ENCODE data around the gene PDE7B. TPM values are rescaled to one million over a fixed set of nuclear protein-coding genes. Genes with fewer than 3 reads are reported as not detected.

PDE7B gene
- polyA plus RNA-seq, 1 of the 3 experiments (the other 2 are of a cell fraction) = 1.9 TPM

GRCh38 chr6:136136274-136136673, 284.8 kb downstream of the PDE7B start:
- Histone ChIP-seq H3K36me3 (replicated peaks in 1 of 2; ENCODE audit: control insufficient read depth in 1 of 2, insufficient read depth in 2 of 2, low read length in 1 of 2) (no peaks in the 10 kb centered on the region), H3K9me2 (no peaks in the 10 kb centered on the region), H3K4me2 (no peak overlapping the region), H3K4me1 (ENCODE audit: control insufficient read depth in 1 of 2, insufficient read depth in 2 of 2, low read depth in 1 of 2, low read length in 1 of 2) (peaks cover 0 to 1% of the 10 kb centered on the region in 2 experiments; a peak in 2 of 4 replicates), H4K20me1 (ENCODE audit: insufficient read depth) (no peaks in the 10 kb centered on the region), H3K79me2 (ENCODE audit: insufficient read depth) (no peaks in the 10 kb centered on the region), H3K9ac (no peak overlapping the region), H3K4me3 (ENCODE audit: low read depth in 2 of 2, low read length in 1 of 2) (no peak overlapping the region), H3K27me3 (ENCODE audit: insufficient read depth) (no peaks in the 10 kb centered on the region), H3K9me3 (no peaks in the 10 kb centered on the region), H3K27ac (ENCODE audit: low read depth in 2 of 2, low read length in 1 of 2) (no peak overlapping the region), H2AFZ (ENCODE audit: low read depth) (no peak overlapping the region), H3F3A (replicated peaks; ENCODE audit: insufficient read depth) (peaks cover 8% of the 10 kb centered on the region)
- ChIA-PET CTCF (no interaction called here), POLR2A (no interaction called here)
- WGBS (ENCODE audit: low lambda C conversion rate) = 90% methylated on average over 2 of the region's 2 CpGs
- no peak for DNase-seq
- TF ChIP-seq FOXJ3 (CRISPR knock-in tag; IDR thresholded peaks at IDR 0.05) = no peak
- TF ChIP-seq MEF2A (IDR thresholded peaks at IDR 0.05; ENCODE audit: borderline replicate concordance, low read depth) = no peak
- no peak for TF ChIP-seq RAD21 (IDR thresholded peaks at IDR 0.05; ENCODE audit: low read length)
- no peak for TF ChIP-seq MXI1 (IDR thresholded peaks at IDR 0.05; ENCODE audit: low read depth, low read length)
- no peak for TF ChIP-seq USF2 (IDR thresholded peaks at IDR 0.05; ENCODE audit: borderline replicate concordance, low read depth, low read length)
- no peak for TF ChIP-seq YY1 (IDR thresholded peaks at IDR 0.05; ENCODE audit: low read depth)
- TF ChIP-seq EZH2phosphoT487 (IDR thresholded peaks at IDR 0.05; ENCODE audit: borderline replicate concordance, low read depth) = no peak
- no peak for TF ChIP-seq SIN3A (IDR thresholded peaks at IDR 0.05; ENCODE audit: borderline replicate concordance, low read depth, low read length)
- TF ChIP-seq TEAD4 (IDR thresholded peaks at IDR 0.05; ENCODE audit: borderline replicate concordance, insufficient read depth) = no peak
- no peak for TF ChIP-seq ELF1 (IDR thresholded peaks at IDR 0.05)
- TF ChIP-seq PBX3 (IDR thresholded peaks at IDR 0.05) = no peak
- no peak for TF ChIP-seq IRF3 (IDR thresholded peaks at IDR 0.05; ENCODE audit: low read depth, low read length)
- TF ChIP-seq MAX (IDR thresholded peaks at IDR 0.05; ENCODE audit: low read depth) = no peak
- no peak for TF ChIP-seq RFX5 (IDR thresholded peaks at IDR 0.05; ENCODE audit: low read length)
- TF ChIP-seq USF1 (IDR thresholded peaks at IDR 0.05; ENCODE audit: borderline replicate concordance, low read depth) = no peak
- no peak for TF ChIP-seq EP300 (IDR thresholded peaks at IDR 0.05; ENCODE audit: borderline replicate concordance in 1 of 2, low read depth in 1 of 2, low read length in 1 of 2)
- no peak for TF ChIP-seq JUND (IDR thresholded peaks at IDR 0.05)
- no peak for TF ChIP-seq NFIC (IDR thresholded peaks at IDR 0.05; ENCODE audit: borderline replicate concordance)

Measured in SK-N-SH (cell line).